ENCODE measurements around the gene CNTN2. TPM values are rescaled to one million over a fixed set of nuclear protein-coding genes. Genes with fewer than 3 reads are reported as not detected.

The CNTN2 gene
- total and polyA plus RNA-seq, 8 donors, result 0.09 to 0.44 (median 0.25) TPM; not detected in 1

DNA sequence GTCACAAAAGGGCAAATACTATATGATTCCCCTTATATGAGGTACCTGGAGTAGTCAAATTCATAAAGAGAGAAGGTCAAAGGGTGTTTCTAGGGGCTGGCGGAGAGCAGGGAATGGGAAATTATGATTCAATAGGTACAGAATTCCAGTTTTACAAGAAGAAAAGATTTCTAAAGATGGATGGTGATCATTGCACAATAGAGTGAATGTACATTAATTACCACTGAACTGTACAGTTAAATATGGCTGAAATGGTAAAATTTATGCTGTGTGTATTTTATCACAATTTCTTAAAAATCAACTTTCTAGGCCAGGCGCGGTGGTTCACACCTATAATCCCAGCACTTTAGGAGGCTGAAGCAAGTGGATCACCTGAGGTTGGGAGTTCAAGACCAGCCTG lies 59.4 kb downstream of the CNTN2 start:
- TF ChIP-seq, protein P1, sequence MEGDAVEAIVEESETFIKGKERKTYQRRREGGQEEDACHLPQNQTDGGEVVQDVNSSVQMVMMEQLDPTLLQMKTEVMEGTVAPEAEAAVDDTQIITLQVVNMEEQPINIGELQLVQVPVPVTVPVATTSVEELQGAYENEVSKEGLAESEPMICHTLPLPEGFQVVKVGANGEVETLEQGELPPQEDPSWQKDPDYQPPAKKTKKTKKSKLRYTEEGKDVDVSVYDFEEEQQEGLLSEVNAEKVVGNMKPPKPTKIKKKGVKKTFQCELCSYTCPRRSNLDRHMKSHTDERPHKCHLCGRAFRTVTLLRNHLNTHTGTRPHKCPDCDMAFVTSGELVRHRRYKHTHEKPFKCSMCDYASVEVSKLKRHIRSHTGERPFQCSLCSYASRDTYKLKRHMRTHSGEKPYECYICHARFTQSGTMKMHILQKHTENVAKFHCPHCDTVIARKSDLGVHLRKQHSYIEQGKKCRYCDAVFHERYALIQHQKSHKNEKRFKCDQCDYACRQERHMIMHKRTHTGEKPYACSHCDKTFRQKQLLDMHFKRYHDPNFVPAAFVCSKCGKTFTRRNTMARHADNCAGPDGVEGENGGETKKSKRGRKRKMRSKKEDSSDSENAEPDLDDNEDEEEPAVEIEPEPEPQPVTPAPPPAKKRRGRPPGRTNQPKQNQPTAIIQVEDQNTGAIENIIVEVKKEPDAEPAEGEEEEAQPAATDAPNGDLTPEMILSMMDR (IDR thresholded peaks at IDR 0.05), result no peak
- DNase-seq (no peak), FAIRE-seq (no peak), ATAC-seq (no peak)
- Histone ChIP-seq H3K4me3 (no peak overlapping the region), H3K36me3 (peaks cover 8 to 81% (median 31%) of the 10 kb centered on the region in 3 donors), H3K27ac (no peak overlapping the region), H3K27me3 (no peaks in the 10 kb centered on the region), H3K9me3 (no peaks in the 10 kb centered on the region), H3K4me1 (no peaks in the 10 kb centered on the region)
- intact Hi-C loops (cut with DNase I), result no loop called here
- 86 to 97% methylated on average over 3 of the region's 3 CpGs for whole genome bisulfite sequencing, 2 donors

- 93 to 94% methylated on average over 4 of the region's 4 CpGs for WGBS, 2 donors
- TF ChIP-seq, protein P1 (IDR thresholded peaks at IDR 0.05), result no peak
- no peak for FAIRE-seq
- no peak for ATAC-seq
- DNase-seq, result no peak
- intact Hi-C loops (cut with DNase I), result no loop called here
- Histone ChIP-seq H3K9me3 (no peaks in the 10 kb centered on the region), H3K36me3 (peaks cover 3 to 32% (median 13%) of the 10 kb centered on the region in 3 donors), H3K4me3 (no peak overlapping the region), H3K4me1 (no peaks in the 10 kb centered on the region), H3K27ac (no peak overlapping the region), H3K27me3 (no peaks in the 10 kb centered on the region)
These were observed 64.3 kb downstream of the CNTN2 start for GRCh38 chr1:205107327-205107726.

GRCh38 chr1:205108464-205108863 lies 65.5 kb downstream of the CNTN2 start:
- no peak for FAIRE-seq
- no peak for ATAC-seq

DNA sequence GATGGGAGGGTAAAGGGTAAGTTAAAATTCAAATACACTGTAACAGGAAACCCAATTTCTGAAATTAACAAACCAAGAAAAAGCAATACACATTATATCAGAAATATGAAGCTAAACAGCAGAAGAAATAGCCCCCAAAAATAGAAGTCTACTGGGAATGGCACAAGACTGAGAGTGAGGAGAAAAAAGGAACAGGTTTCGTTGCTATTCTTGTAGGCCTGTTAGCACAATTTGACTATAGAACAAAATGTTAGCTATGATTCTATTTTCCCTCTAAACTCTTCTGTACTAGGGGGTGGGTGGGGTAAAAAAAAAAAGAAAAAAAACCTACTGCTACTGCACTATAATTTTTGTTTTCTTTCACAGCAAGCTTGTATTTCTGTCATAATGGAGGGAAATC lies 66.3 kb downstream of the CNTN2 start:
- H3K9me3 ChIP-seq, result no peaks in the 10 kb centered on the region
- no peaks in the 10 kb centered on the region for H3K27me3 ChIP-seq
- FAIRE-seq, result no peak
- intact Hi-C loops (cut with DNase I), result no loop called here
- no peak for ATAC-seq
- no peak overlapping the region for H3K27ac ChIP-seq
- TF ChIP-seq, protein P1 (IDR thresholded peaks at IDR 0.05), result no peak
- H3K4me1 ChIP-seq, result no peaks in the 10 kb centered on the region
- H3K36me3 ChIP-seq, result peaks cover 0 to 19% (median 2%) of the 10 kb centered on the region in 3 donors
- DNase-seq, result no peak
- 88 to 94% methylated on average over 1 of the region's 1 CpG for WGBS, 2 donors
- no peak overlapping the region for H3K4me3 ChIP-seq

More at GRCh38 chr1:205108464-205108863, 65.5 kb downstream of the CNTN2 start:
- TF ChIP-seq, protein P1 (IDR thresholded peaks at IDR 0.05), result no peak
- H3K27me3 ChIP-seq, result no peaks in the 10 kb centered on the region
- peaks cover 0 to 21% (median 10%) of the 10 kb centered on the region in 3 donors for H3K36me3 ChIP-seq
- intact Hi-C loops (cut with DNase I), result no loop called here
- no peaks in the 10 kb centered on the region for H3K4me1 ChIP-seq
- no peaks in the 10 kb centered on the region for H3K9me3 ChIP-seq
- DNase-seq, result no peak
- no peak overlapping the region for H3K4me3 ChIP-seq
- WGBS, 2 donors, result 76 to 87% methylated on average over 4 of the region's 4 CpGs
- H3K27ac ChIP-seq, result no peak overlapping the region

- no peak overlapping the region for H3K27ac ChIP-seq
- no peaks in the 10 kb centered on the region for H3K27me3 ChIP-seq
- no peak overlapping the region for H3K4me3 ChIP-seq
- FAIRE-seq, result no peak
- TF ChIP-seq, protein P1 (IDR thresholded peaks at IDR 0.05), result no peak
- DNase-seq, result no peak
- no peaks in the 10 kb centered on the region for H3K4me1 ChIP-seq
- no peaks in the 10 kb centered on the region for H3K9me3 ChIP-seq
- intact Hi-C loops (cut with DNase I), result loop anchor here in 1 of 3 donors (10.0 kb wide), 1 partner anchor 135 kb away; no protein-coding TSS in a partner anchor
- peaks cover 0 to 19% (median 0%) of the 10 kb centered on the region in 3 donors for H3K36me3 ChIP-seq
- 88 to 96% methylated on average over 5 of the region's 5 CpGs for WGBS, 2 donors
- ATAC-seq, result no peak
These were observed 66.7 kb downstream of the CNTN2 start for GRCh38 chr1:205109711-205110110.

All from pancreas (tissue), 10 donors.